Memory B cell (primary cell): ENCODE data around the gene SYTL3.
A peak's percentile ranks its signal among the peaks of the same experiment; 100 is the strongest.
"Not testable (repeated sequence)": the region's sequence is repeated elsewhere in the genome, so short reads cannot be mapped to it uniquely, and the experiment has no call there.

Experiments
- ATAC-seq: fragments of 150-1000 bp; cut with Tn5 transposase; 2 replicates; pipeline ENCODE4 v1.10.0; 2021; ENCODE audit warnings: low read depth, mild to moderate bottlenecking, moderate library complexity
- DNase-seq, 2 donors: peaks; one replicate each; pipeline ENCODE4 v3.0.0; 2022; ENCODE audit warnings: low spot score in 2 of 2
- H3K27ac Mint-ChIP-seq: one replicate; pipeline ENCODE4 v1.8.0; 2022; ENCODE audit warnings: mild to moderate bottlenecking, moderate library complexity, mixed read lengths
- H3K27me3 Mint-ChIP-seq: one replicate; pipeline ENCODE4 v1.8.0; 2022; ENCODE audit warnings: mixed read lengths
- H3K36me3 Mint-ChIP-seq: one replicate; pipeline ENCODE4 v1.8.0; 2022; ENCODE audit warnings: mild to moderate bottlenecking, mixed read lengths
- H3K4me1 Mint-ChIP-seq: one replicate; pipeline ENCODE4 v1.8.0; 2022; ENCODE audit warnings: mixed read lengths
- H3K4me3 Mint-ChIP-seq: one replicate; pipeline ENCODE4 v1.8.0; 2022; ENCODE audit warnings: mild to moderate bottlenecking, moderate library complexity, mixed read lengths
- H3K9me3 Mint-ChIP-seq: one replicate; pipeline ENCODE4 v1.8.0; 2022; ENCODE audit warnings: mixed read lengths

SYTL3 gene

GRCh38 chr6:158698931-158699330, 49.1 kb downstream of the SYTL3 start:
- DNase-seq (no peak), ATAC-seq (no peak)
- Mint-ChIP-seq H3K4me1 (peaks cover 3% of the 10 kb centered on the region), H3K9me3 (no peaks in the 10 kb centered on the region), H3K27me3 (no peaks in the 10 kb centered on the region), H3K27ac (no peak overlapping the region), H3K36me3 (peaks cover 1% of the 10 kb centered on the region), H3K4me3 (no peak overlapping the region)

- not testable (repeated sequence) for H3K4me3 Mint-ChIP-seq, H3K27me3 Mint-ChIP-seq, H3K9me3 Mint-ChIP-seq, ATAC-seq, DNase-seq, H3K36me3 Mint-ChIP-seq
- Mint-ChIP-seq H3K4me1 (peaks cover 12% of the 10 kb centered on the region), H3K27ac (peak overlapping the region; percentile 32)
These were observed 51.4 kb downstream of the SYTL3 start for GRCh38 chr6:158701268-158701667.

GRCh38 chr6:158703111-158703836, 53.4 kb downstream of the SYTL3 start:
- no peak overlapping the region for H3K4me3 Mint-ChIP-seq
- no peak overlapping the region for H3K27ac Mint-ChIP-seq
- DNase-seq (no peak), ATAC-seq (no peak)
- no peaks in the 10 kb centered on the region for H3K9me3 Mint-ChIP-seq
- peaks cover 17% of the 10 kb centered on the region for H3K4me1 Mint-ChIP-seq
- H3K27me3 Mint-ChIP-seq: no peaks in the 10 kb centered on the region
- peaks cover 1% of the 10 kb centered on the region for H3K36me3 Mint-ChIP-seq

GRCh38 chr6:158703837-158704822, 54.3 kb downstream of the SYTL3 start:
- Mint-ChIP-seq H3K4me3 (peak overlapping the region; percentile 89), H3K27me3 (no peaks in the 10 kb centered on the region), H3K36me3 (no peaks in the 10 kb centered on the region), H3K4me1 (peaks cover 21% of the 10 kb centered on the region), H3K9me3 (no peaks in the 10 kb centered on the region), H3K27ac (peak overlapping the region; percentile 91)
- DNase-seq (peak; percentile 87 to 97), ATAC-seq (peak; percentile 87)

GRCh38 chr6:158705386-158706126, 55.7 kb downstream of the SYTL3 start:
- Mint-ChIP-seq H3K9me3 (no peaks in the 10 kb centered on the region), H3K27ac (peak overlapping the region; percentile 76), H3K36me3 (no peaks in the 10 kb centered on the region), H3K27me3 (no peaks in the 10 kb centered on the region), H3K4me1 (peaks cover 21% of the 10 kb centered on the region), H3K4me3 (no peak overlapping the region)
- ATAC-seq (no peak), DNase-seq (no peak)

GRCh38 chr6:158706369-158706982, 56.6 kb downstream of the SYTL3 start:
- no peak for DNase-seq
- Mint-ChIP-seq H3K27me3 (no peaks in the 10 kb centered on the region), H3K36me3 (no peaks in the 10 kb centered on the region), H3K27ac (no peak overlapping the region), H3K4me3 (no peak overlapping the region), H3K4me1 (peaks cover 18% of the 10 kb centered on the region), H3K9me3 (no peaks in the 10 kb centered on the region)
- no peak for ATAC-seq

- peaks cover 18% of the 10 kb centered on the region for H3K4me1 Mint-ChIP-seq
- no peak overlapping the region for H3K4me3 Mint-ChIP-seq
- no peaks in the 10 kb centered on the region for H3K9me3 Mint-ChIP-seq
- ATAC-seq (no peak), DNase-seq (no peak)
- peak overlapping the region; percentile 82 for H3K27ac Mint-ChIP-seq
- H3K36me3 Mint-ChIP-seq: no peaks in the 10 kb centered on the region
- H3K27me3 Mint-ChIP-seq: no peaks in the 10 kb centered on the region
These were observed 57.4 kb downstream of the SYTL3 start for GRCh38 chr6:158707120-158707820.

GRCh38 chr6:158707821-158708195, 58.0 kb downstream of the SYTL3 start:
- peak overlapping the region; percentile 56 for H3K4me3 Mint-ChIP-seq
- no peaks in the 10 kb centered on the region for H3K27me3 Mint-ChIP-seq
- DNase-seq (peak in 1 of 2 donors; percentile 38), ATAC-seq (peak; percentile 73)
- H3K27ac Mint-ChIP-seq: peak overlapping the region; percentile 82
- no peaks in the 10 kb centered on the region for H3K36me3 Mint-ChIP-seq
- peaks cover 18% of the 10 kb centered on the region for H3K4me1 Mint-ChIP-seq
- no peaks in the 10 kb centered on the region for H3K9me3 Mint-ChIP-seq

GRCh38 chr6:158708239-158708638, 58.4 kb downstream of the SYTL3 start:
- Mint-ChIP-seq H3K27me3 (no peaks in the 10 kb centered on the region), H3K4me1 (peaks cover 21% of the 10 kb centered on the region), H3K36me3 (no peaks in the 10 kb centered on the region), H3K4me3 (peak overlapping the region; percentile 27), H3K27ac (peak overlapping the region; percentile 82), H3K9me3 (no peaks in the 10 kb centered on the region)
- DNase-seq (no peak), ATAC-seq (no peak)

GRCh38 chr6:158709809-158710208, 60.0 kb downstream of the SYTL3 start:
- H3K4me1 Mint-ChIP-seq: peaks cover 23% of the 10 kb centered on the region
- no peaks in the 10 kb centered on the region for H3K9me3 Mint-ChIP-seq
- ATAC-seq (no peak), DNase-seq (no peak)
- no peak overlapping the region for H3K27ac Mint-ChIP-seq
- H3K4me3 Mint-ChIP-seq: no peak overlapping the region
- H3K36me3 Mint-ChIP-seq: peaks cover 4% of the 10 kb centered on the region
- no peaks in the 10 kb centered on the region for H3K27me3 Mint-ChIP-seq

- Mint-ChIP-seq H3K9me3 (no peaks in the 10 kb centered on the region), H3K27me3 (no peaks in the 10 kb centered on the region), H3K27ac (no peak overlapping the region), H3K36me3 (peaks cover 4% of the 10 kb centered on the region), H3K4me3 (no peak overlapping the region), H3K4me1 (peaks cover 29% of the 10 kb centered on the region)
- DNase-seq: no peak
- ATAC-seq: no peak
These were observed 61.4 kb downstream of the SYTL3 start for GRCh38 chr6:158711264-158711663.

- no peaks in the 10 kb centered on the region for H3K9me3 Mint-ChIP-seq
- peaks cover 4% of the 10 kb centered on the region for H3K36me3 Mint-ChIP-seq
- no peak for DNase-seq
- ATAC-seq: no peak
- H3K27ac Mint-ChIP-seq: peak overlapping the region; percentile 73
- peaks cover 35% of the 10 kb centered on the region for H3K4me1 Mint-ChIP-seq
- H3K4me3 Mint-ChIP-seq: no peak overlapping the region
- no peaks in the 10 kb centered on the region for H3K27me3 Mint-ChIP-seq
These were observed 63.6 kb downstream of the SYTL3 start for GRCh38 chr6:158713469-158713868.

GRCh38 chr6:158714706-158715105, 64.9 kb downstream of the SYTL3 start:
- Mint-ChIP-seq H3K9me3 (no peaks in the 10 kb centered on the region), H3K4me1 (peaks cover 42% of the 10 kb centered on the region), H3K27me3 (no peaks in the 10 kb centered on the region), H3K36me3 (peaks cover 4% of the 10 kb centered on the region), H3K4me3 (no peak overlapping the region), H3K27ac (peak overlapping the region; percentile 99)
- ATAC-seq (no peak), DNase-seq (no peak)
